Erythroblast (primary cell): ENCODE measurements around the gene CDH2.

ENCODE experiments used
- GATA1 ChIP-seq: IDR thresholded peaks from 2 replicates; pipeline ENCODE4 v1.6.1; 2011; ENCODE audit warnings: low read depth, mild to moderate bottlenecking, control low read depth, low read length, moderate library complexity
- POLR2A ChIP-seq: IDR thresholded peaks from 2 replicates; pipeline ENCODE4 v1.6.1; 2011; ENCODE audit warnings: mild to moderate bottlenecking, low read length

DNA sequence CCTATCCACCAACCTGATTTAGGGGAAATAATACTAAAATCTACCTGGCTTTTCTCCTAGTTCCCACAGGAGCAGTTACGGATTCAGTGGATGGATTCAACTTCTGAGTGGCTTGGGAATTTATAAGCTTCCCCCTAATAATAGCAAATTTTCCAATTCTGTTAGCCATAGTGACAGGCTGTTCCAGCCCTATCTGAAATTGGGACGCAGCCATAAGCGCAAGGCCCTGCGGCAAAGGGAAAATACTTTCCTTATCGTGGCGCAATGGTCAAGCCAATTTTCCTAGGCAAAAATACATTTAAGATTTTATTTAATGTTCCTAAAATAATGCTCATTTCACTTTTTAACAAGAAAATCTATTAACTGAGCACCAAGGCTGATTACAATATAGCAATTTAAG, 49.7 kb downstream of the CDH2 start:
- TF ChIP-seq POLR2A (no peak), GATA1 (no peak)
